Astrocyte of the cerebellum (primary cell): Measurements from ENCODE around the gene IL31RA.

Experiments used
- DNase-seq: peaks from one replicate; pipeline ENCODE4 v3.0.0-alpha.2; 2011; ENCODE audit warnings: low read depth
- H3K4me3 ChIP-seq: 2 replicates; pipeline ENCODE4 v1.5.1; 2011; ENCODE audit warnings: mild to moderate bottlenecking, low read depth, low read length, moderate library complexity
- in situ Hi-C: cut with HindIII; loops from 2 replicates; pipeline ENCODE4 v1.10.0; 2017; ENCODE audit warnings: low sequenced_read_pairs
- TF ChIP-seq, protein P1 (sequence below): IDR thresholded peaks from 2 replicates; pipeline ENCODE4 v1.5.1; 2012; ENCODE audit warnings: low read length, low read depth, moderate library complexity, mild to moderate bottlenecking; ENCODE audit errors: missing control alignments

The IL31RA gene

DNA sequence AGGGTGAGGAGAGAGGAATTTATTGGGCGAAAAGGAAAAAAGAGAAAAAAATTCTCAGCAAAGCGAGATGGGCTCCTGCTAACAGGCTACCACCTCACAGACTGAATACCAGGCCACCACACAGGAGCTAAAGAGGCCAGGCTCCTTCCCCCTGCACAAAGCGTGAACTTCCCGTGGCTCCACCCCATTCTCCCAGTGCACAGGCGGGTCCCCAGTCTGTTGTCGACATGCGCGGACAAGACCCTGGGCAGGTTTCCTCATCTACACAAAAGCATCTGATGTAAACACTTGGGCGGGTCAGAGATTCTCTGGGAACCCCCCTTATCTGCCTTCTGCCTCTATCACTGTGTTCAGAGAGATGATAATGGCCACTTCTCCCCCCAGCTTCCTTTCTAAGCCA lies 34.2 kb downstream of the IL31RA start:
- H3K4me3 ChIP-seq = no peak overlapping the region
- TF ChIP-seq, protein P1, sequence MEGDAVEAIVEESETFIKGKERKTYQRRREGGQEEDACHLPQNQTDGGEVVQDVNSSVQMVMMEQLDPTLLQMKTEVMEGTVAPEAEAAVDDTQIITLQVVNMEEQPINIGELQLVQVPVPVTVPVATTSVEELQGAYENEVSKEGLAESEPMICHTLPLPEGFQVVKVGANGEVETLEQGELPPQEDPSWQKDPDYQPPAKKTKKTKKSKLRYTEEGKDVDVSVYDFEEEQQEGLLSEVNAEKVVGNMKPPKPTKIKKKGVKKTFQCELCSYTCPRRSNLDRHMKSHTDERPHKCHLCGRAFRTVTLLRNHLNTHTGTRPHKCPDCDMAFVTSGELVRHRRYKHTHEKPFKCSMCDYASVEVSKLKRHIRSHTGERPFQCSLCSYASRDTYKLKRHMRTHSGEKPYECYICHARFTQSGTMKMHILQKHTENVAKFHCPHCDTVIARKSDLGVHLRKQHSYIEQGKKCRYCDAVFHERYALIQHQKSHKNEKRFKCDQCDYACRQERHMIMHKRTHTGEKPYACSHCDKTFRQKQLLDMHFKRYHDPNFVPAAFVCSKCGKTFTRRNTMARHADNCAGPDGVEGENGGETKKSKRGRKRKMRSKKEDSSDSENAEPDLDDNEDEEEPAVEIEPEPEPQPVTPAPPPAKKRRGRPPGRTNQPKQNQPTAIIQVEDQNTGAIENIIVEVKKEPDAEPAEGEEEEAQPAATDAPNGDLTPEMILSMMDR = no peak
- DNase-seq = no peak
- in situ Hi-C loops = no loop called here

- in situ Hi-C loops = no loop called here
- DNase-seq = no peak
- H3K4me3 ChIP-seq = no peak overlapping the region
- TF ChIP-seq, protein P1 = no peak
These were observed 37.0 kb downstream of the IL31RA start for GRCh38 chr5:55888205-55888604.

GRCh38 chr5:55892479-55892878 lies 41.3 kb downstream of the IL31RA start:
- TF ChIP-seq, protein P1 = no peak
- DNase-seq = no peak

GRCh38 chr5:55894135-55894534 lies 43.0 kb downstream of the IL31RA start:
- in situ Hi-C loops = no loop called here
- no peak overlapping the region for H3K4me3 ChIP-seq
- TF ChIP-seq, protein P1 = no peak
- DNase-seq = no peak

More at GRCh38 chr5:55892479-55892878, 41.3 kb downstream of the IL31RA start:
- in situ Hi-C loops = no loop called here
- H3K4me3 ChIP-seq = no peak overlapping the region

DNA sequence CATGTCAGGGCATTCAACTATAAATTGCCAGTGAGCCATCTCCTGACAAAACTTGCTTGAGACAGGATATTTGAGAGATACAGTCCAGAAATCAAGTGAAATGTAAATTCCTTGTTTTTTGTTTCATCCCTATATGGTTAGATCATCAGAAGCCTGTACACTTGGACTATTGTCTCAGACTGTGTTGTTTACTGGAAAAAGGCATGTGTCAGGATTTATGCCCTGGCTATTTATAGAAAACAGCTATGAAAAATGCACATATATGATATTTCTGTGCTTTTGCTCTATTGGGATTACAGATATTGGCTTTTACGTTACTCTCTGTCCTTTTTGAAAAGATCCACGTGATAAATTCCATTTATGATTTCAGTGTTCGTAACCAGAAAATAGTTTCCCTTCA lies 44.2 kb downstream of the IL31RA start:
- TF ChIP-seq, protein P1 = no peak
- in situ Hi-C loops = no loop called here
- H3K4me3 ChIP-seq = no peak overlapping the region
- no peak for DNase-seq

DNA sequence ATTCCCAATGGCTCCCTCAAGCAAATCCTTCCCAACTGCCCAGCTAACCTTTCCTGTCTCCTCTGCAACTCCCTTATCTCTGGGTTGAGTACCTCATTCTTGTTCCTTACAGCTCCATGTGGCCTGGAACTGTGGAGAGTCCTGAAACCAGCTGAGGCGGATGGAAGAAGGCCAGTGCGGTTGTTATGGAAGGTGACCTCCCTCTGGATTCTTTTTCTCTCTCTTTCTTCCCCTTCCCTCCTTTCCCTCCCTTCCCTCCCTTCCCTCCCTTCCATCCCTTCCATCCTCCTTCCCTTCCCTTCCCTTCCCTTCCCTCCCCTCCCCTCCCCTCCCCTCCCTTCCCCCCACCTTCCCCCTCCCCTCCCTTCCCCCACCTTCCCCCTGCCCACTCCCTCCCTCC lies 45.1 kb downstream of the IL31RA start:
- TF ChIP-seq, protein P1 = no peak
- DNase-seq = no peak

DNA sequence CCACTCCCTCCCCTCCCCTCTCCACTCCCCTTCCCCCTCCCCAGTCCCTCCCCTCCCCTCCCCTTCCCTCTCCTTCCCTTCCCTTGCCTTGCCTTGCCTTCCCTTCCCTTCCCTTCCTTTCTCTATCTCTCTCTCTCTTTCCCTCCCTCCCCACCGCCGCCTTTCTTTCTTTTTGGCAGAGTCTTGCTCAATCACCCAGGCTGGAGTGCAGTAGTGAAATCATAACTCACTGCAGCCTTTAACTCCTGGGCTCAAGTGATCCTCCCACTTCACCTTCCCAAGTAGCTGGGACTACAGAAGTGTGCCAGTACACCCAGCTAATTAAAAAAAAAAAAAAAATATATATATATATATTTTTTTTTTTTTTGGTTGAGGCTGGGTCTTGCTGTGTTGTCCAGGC lies 45.5 kb downstream of the IL31RA start:
- TF ChIP-seq, protein P1 = no peak
- in situ Hi-C loops = no loop called here
- H3K4me3 ChIP-seq = no peak overlapping the region
- DNase-seq = no peak

More for the DNA sequence above, 45.1 kb downstream of the IL31RA start:
- in situ Hi-C loops = no loop called here
- no peak overlapping the region for H3K4me3 ChIP-seq
